Esophagus muscularis mucosa (tissue), 4 donors: Measurements from ENCODE around the gene NANOS1.

Experiments
- EP300 ChIP-seq: sonication (generic); formaldehyde crosslinking; IDR thresholded peaks from one replicate; pipeline ENCODE4 v1.6.1; 2017; ENCODE audit warnings: antibody characterized with exemption
- POLR2A ChIP-seq: fragments of 450-650 bp; IDR thresholded peaks from one replicate; pipeline ENCODE4 v1.6.1; 2017; ENCODE audit warnings: antibody characterized with exemption, moderate library complexity, mild to moderate bottlenecking, low read depth
- POLR2AphosphoS5 ChIP-seq, 2 donors: sonication (generic); formaldehyde crosslinking; IDR thresholded peaks; one replicate each; pipeline ENCODE4 v1.6.1; 2017; ENCODE audit warnings: antibody characterized with exemption in 2 of 2
- TF ChIP-seq, protein P1 (sequence below), 3 experiments: fragments of 200-600 bp in 2 of 3; fragments of 450-650 bp in 1 of 3; sonication (generic) in 2 of 3; IDR thresholded peaks; one replicate each; pipeline ENCODE4 v1.5.1; 2017 to 2019; ENCODE audit warnings: antibody characterized with exemption in 3 of 3, mild to moderate bottlenecking in 2 of 3, moderate library complexity in 1 of 3

GRCh38 chr10:119039161-119039560, 9.6 kb downstream of the NANOS1 start:
- TF ChIP-seq POLR2A (no peak), POLR2AphosphoS5 (IDR thresholded peaks at IDR 0.05) (no peak), EP300 (no peak)
- TF ChIP-seq, protein P1, sequence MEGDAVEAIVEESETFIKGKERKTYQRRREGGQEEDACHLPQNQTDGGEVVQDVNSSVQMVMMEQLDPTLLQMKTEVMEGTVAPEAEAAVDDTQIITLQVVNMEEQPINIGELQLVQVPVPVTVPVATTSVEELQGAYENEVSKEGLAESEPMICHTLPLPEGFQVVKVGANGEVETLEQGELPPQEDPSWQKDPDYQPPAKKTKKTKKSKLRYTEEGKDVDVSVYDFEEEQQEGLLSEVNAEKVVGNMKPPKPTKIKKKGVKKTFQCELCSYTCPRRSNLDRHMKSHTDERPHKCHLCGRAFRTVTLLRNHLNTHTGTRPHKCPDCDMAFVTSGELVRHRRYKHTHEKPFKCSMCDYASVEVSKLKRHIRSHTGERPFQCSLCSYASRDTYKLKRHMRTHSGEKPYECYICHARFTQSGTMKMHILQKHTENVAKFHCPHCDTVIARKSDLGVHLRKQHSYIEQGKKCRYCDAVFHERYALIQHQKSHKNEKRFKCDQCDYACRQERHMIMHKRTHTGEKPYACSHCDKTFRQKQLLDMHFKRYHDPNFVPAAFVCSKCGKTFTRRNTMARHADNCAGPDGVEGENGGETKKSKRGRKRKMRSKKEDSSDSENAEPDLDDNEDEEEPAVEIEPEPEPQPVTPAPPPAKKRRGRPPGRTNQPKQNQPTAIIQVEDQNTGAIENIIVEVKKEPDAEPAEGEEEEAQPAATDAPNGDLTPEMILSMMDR (IDR thresholded peaks at IDR 0.05): no peak
